ENCODE measurements around the gene LRFN2.

DNA sequence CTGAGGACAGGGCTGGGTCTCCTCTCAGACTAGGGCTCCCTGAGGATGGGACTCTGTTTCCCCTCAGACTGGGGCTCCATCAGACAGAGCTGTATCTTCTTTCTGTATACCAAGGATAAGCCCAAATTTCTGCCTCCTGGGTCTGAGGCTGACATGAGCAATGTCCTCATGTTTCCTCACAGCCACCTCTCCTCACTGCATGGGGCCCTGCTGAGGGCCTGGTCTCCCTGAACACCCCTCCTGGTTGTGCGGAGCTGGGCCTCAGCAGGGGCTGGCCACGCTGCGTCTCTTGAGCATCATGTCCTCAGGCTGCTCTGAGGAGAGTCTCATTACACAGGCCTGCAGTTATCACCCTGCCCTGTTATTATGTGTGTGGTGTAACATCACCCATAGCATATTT, 144.6 kb downstream of the LRFN2 start:
- TF ChIP-seq, protein P1, sequence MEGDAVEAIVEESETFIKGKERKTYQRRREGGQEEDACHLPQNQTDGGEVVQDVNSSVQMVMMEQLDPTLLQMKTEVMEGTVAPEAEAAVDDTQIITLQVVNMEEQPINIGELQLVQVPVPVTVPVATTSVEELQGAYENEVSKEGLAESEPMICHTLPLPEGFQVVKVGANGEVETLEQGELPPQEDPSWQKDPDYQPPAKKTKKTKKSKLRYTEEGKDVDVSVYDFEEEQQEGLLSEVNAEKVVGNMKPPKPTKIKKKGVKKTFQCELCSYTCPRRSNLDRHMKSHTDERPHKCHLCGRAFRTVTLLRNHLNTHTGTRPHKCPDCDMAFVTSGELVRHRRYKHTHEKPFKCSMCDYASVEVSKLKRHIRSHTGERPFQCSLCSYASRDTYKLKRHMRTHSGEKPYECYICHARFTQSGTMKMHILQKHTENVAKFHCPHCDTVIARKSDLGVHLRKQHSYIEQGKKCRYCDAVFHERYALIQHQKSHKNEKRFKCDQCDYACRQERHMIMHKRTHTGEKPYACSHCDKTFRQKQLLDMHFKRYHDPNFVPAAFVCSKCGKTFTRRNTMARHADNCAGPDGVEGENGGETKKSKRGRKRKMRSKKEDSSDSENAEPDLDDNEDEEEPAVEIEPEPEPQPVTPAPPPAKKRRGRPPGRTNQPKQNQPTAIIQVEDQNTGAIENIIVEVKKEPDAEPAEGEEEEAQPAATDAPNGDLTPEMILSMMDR (IDR thresholded peaks at IDR 0.05): no peak
- no peak for TF ChIP-seq JUND (IDR thresholded peaks at IDR 0.05)
- TF ChIP-seq CHD2 (IDR thresholded peaks at IDR 0.05; ENCODE audit: low read length, partially characterized antibody): no peak
- no peak for TF ChIP-seq GABPA (IDR thresholded peaks at IDR 0.05; ENCODE audit: low read depth)
- 0 out of 2 replicates have a peak, but pooled peaks have one; percentile 1 for TF ChIP-seq RAD21 (IDR thresholded peaks at IDR 0.05; ENCODE audit: low read length)
